ENCODE results near the gene WFS1. TPM values are rescaled to one million over a fixed set of nuclear protein-coding genes. Genes with fewer than 3 reads are reported as not detected.

Gene WFS1
- total RNA-seq, 2 experiments from 2014 or later: 1.3 to 1.7 TPM

DNA sequence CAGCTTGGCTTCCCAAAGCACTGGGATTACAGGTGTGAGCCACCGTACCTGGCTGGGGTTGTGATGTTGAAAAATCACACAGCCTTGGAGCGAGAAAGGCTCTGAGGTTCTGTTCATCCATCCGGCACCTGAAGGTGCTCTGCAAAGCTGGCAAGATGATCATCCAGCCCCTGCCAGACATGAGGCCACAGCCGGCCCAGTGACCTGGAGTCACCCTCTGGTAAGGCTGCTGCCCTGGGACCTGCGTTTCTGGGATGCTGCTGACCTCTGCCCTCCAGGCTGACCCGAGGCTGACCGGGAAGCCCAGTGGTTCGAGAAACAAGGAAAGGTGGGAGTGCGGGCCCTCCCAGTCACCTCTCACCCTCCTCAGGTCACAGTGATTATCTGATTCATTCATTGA lies 13.5 kb upstream of the WFS1 start:
- CTCF ChIA-PET: no interaction called here
- TF ChIP-seq, protein P1, sequence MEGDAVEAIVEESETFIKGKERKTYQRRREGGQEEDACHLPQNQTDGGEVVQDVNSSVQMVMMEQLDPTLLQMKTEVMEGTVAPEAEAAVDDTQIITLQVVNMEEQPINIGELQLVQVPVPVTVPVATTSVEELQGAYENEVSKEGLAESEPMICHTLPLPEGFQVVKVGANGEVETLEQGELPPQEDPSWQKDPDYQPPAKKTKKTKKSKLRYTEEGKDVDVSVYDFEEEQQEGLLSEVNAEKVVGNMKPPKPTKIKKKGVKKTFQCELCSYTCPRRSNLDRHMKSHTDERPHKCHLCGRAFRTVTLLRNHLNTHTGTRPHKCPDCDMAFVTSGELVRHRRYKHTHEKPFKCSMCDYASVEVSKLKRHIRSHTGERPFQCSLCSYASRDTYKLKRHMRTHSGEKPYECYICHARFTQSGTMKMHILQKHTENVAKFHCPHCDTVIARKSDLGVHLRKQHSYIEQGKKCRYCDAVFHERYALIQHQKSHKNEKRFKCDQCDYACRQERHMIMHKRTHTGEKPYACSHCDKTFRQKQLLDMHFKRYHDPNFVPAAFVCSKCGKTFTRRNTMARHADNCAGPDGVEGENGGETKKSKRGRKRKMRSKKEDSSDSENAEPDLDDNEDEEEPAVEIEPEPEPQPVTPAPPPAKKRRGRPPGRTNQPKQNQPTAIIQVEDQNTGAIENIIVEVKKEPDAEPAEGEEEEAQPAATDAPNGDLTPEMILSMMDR (IDR thresholded peaks at IDR 0.05): no peak
- POLR2A ChIA-PET: no interaction called here
- Histone ChIP-seq H3K9me3 (ENCODE audit: control insufficient read depth in 1 of 2, insufficient read depth in 1 of 2, low read length in 2 of 2) (peaks cover 0 to 7% of the 10 kb centered on the region in 2 experiments), H3K27me3 (ENCODE audit: control insufficient read depth in 1 of 2, insufficient read depth in 2 of 2, low read length in 2 of 2) (peaks cover 4% of the 10 kb centered on the region in 2 experiments), H3K27ac (ENCODE audit: low read depth in 1 of 2, low read length in 2 of 2) (no peak overlapping the region), H3K36me3 (ENCODE audit: insufficient read depth, low read length) (no peaks in the 10 kb centered on the region), H3K4me3 (ENCODE audit: low read length) (no peak overlapping the region), H3K4me1 (ENCODE audit: insufficient read depth, low read length) (no peaks in the 10 kb centered on the region)
- DNase-seq: no peak
- peaks cover 51% of the 10 kb centered on the region for H3K27me3 Mint-ChIP-seq
- ATAC-seq (ENCODE audit: poor library complexity): no peak
- H3K4me1 Mint-ChIP-seq (ENCODE audit: low read depth): no peaks in the 10 kb centered on the region
- H3K36me3 Mint-ChIP-seq (ENCODE audit: low read depth): no peaks in the 10 kb centered on the region
- H3K9me3 Mint-ChIP-seq: no peaks in the 10 kb centered on the region
- H3K4me3 Mint-ChIP-seq: no peak overlapping the region
- no peak overlapping the region for H3K27ac Mint-ChIP-seq
- intact Hi-C loops (cut with DNase I, micrococcal nuclease): no loop called here

DNA sequence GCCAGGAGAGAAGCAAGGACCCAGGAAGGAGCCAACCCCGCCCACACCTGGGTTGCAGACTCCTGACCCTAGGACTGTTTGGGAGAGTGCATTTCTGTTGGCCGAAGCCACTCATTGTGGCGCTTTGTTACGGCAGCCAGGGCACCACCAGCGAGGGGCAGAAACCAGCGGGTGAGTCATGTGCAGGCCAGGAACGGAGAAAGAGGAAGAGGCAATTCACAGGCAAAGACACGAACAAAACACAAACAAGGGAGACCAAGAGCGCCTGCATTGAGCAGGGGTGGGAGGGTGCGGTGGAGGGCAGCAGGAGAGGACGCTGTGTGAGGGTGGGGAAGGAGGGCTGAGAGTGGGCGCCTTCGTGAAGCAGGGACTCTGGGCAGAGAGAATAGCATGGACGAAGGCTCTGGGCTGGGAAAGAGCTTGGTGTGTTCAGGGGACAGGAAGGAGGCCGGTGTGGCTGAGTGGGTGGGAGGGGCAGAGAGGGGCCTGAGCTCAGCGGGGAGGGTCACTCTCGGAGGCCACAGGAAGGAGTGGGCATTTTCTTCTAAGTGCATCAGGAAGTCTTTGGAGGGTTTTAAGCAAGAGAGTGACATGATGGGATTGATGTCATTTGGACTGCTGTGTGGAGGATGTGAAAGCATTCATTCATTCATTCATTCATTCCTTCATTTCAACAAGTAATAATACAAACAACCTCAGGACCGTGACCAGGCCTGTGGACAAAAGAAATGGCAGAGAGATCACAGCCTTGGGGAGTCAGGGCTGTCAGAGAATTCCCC lies 12.2 kb upstream of the WFS1 start:
- Mint-ChIP-seq H3K4me1 (ENCODE audit: low read depth) (no peaks in the 10 kb centered on the region), H3K27me3 (peaks cover 56% of the 10 kb centered on the region), H3K9me3 (no peaks in the 10 kb centered on the region), H3K4me3 (no peak overlapping the region), H3K36me3 (ENCODE audit: low read depth) (no peaks in the 10 kb centered on the region), H3K27ac (no peak overlapping the region)
- H3K36me3 ChIP-seq (ENCODE audit: insufficient read depth, low read length): no peaks in the 10 kb centered on the region
- intact Hi-C loops (cut with DNase I, micrococcal nuclease): no loop called here
- POLR2A ChIA-PET: no interaction called here
- H3K4me3 ChIP-seq (ENCODE audit: low read length): no peak overlapping the region
- ATAC-seq (ENCODE audit: poor library complexity) (no peak), DNase-seq (peak in 1 of 14 experiments; percentile 32)
- H3K4me1 ChIP-seq (ENCODE audit: insufficient read depth, low read length): no peaks in the 10 kb centered on the region
- TF ChIP-seq, protein P1 (IDR thresholded peaks at IDR 0.05): no peak
- CTCF ChIA-PET: no interaction called here
- peaks cover 4 to 7% of the 10 kb centered on the region in 2 experiments for H3K27me3 ChIP-seq (ENCODE audit: control insufficient read depth in 1 of 2, insufficient read depth in 2 of 2, low read length in 2 of 2)
- no peak overlapping the region for H3K27ac ChIP-seq (ENCODE audit: low read depth in 1 of 2, low read length in 2 of 2)
- peaks cover 0 to 7% of the 10 kb centered on the region in 2 experiments for H3K9me3 ChIP-seq (ENCODE audit: control insufficient read depth in 1 of 2, insufficient read depth in 1 of 2, low read length in 2 of 2)

DNA sequence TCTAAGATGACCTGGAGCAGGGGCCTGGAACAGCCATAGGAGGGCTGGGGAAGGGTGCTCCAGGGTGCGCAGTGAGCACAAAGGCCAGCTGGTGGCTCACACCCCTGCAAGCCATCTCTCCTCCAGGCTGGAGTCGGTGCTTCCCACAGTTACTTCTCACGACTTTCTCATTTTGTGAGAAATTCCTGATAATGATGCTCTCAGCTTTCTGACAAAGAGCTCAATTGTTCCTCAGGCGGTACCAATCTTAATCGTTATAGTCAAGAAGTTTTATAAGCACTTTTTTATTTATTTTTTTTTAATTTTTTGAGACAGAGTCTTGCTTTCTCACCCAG lies 11.7 kb upstream of the WFS1 start:
- H3K27ac ChIP-seq (ENCODE audit: low read depth in 1 of 2, low read length in 2 of 2): no peak overlapping the region
- H3K27ac Mint-ChIP-seq: no peak overlapping the region
- intact Hi-C loops (cut with DNase I, micrococcal nuclease): no loop called here
- CTCF ChIA-PET: no interaction called here
- no peaks in the 10 kb centered on the region for H3K4me1 Mint-ChIP-seq (ENCODE audit: low read depth)
- no peaks in the 10 kb centered on the region for H3K36me3 Mint-ChIP-seq (ENCODE audit: low read depth)
- peaks cover 4 to 7% of the 10 kb centered on the region in 2 experiments for H3K27me3 ChIP-seq (ENCODE audit: control insufficient read depth in 1 of 2, insufficient read depth in 2 of 2, low read length in 2 of 2)
- no peaks in the 10 kb centered on the region for H3K4me1 ChIP-seq (ENCODE audit: insufficient read depth, low read length)
- DNase-seq: no peak
- POLR2A ChIA-PET: no interaction called here
- TF ChIP-seq, protein P1 (IDR thresholded peaks at IDR 0.05): no peak
- peaks cover 0 to 7% of the 10 kb centered on the region in 2 experiments for H3K9me3 ChIP-seq (ENCODE audit: control insufficient read depth in 1 of 2, insufficient read depth in 1 of 2, low read length in 2 of 2)
- H3K36me3 ChIP-seq (ENCODE audit: insufficient read depth, low read length): no peaks in the 10 kb centered on the region
- no peak for ATAC-seq (ENCODE audit: poor library complexity)
- H3K4me3 Mint-ChIP-seq: no peak overlapping the region
- no peaks in the 10 kb centered on the region for H3K9me3 Mint-ChIP-seq
- no peak overlapping the region for H3K4me3 ChIP-seq (ENCODE audit: low read length)
- peaks cover 56% of the 10 kb centered on the region for H3K27me3 Mint-ChIP-seq
